ENCODE results near the gene ATG10.
"Not testable (repeated sequence)": the region's sequence is repeated elsewhere in the genome, so short reads cannot be mapped to it uniquely, and the experiment has no call there.

Gene ATG10

GRCh38 chr5:82244854-82245635 is 273.2 kb downstream of the ATG10 start:
- DNase-seq: no peak

- DNase-seq: no peak
Measured at GRCh38 chr5:82246960-82247574, 275.2 kb downstream of the ATG10 start.

DNA sequence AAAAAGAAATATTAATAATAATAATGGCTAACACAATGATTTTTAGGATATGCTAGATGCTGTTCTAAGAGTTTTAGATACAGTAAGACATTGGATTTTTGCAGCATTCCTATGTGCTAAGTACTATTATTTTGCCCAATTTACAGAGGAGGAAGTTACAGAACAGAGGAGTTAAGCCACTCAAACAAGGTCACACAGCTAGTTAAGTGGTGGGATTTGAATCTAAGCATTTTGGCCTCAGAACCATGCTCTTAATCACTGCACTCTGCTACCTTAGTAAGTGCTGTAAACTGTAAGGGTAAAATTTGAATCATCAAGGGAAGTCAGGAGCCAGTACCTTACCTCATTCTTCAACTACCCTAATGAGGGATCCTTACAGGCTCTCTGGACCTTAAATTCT is 280.9 kb downstream of the ATG10 start:
- no peak for DNase-seq

DNA sequence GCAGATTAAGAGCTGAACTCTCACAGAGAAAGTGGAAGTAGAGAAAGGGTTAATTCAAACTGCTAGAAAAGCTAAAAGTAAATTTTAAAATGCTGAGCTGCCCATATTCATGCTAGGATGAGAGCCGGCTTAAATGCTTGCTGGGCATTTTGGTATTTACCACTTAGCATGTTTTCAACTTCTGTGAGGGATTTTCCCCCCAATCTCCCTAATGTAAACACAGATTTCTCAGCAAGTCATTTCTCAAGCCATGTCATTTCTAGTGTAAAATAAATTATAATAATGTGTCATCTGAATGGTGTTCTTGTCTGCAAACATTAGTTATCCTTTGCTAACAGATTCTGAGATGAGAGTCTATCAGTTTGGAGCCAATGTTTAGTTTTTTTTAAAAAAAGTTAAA is 284.0 kb downstream of the ATG10 start:
- DNase-seq: no peak

GRCh38 chr5:82257247-82257646 is 285.4 kb downstream of the ATG10 start:
- DNase-seq: no peak

DNA sequence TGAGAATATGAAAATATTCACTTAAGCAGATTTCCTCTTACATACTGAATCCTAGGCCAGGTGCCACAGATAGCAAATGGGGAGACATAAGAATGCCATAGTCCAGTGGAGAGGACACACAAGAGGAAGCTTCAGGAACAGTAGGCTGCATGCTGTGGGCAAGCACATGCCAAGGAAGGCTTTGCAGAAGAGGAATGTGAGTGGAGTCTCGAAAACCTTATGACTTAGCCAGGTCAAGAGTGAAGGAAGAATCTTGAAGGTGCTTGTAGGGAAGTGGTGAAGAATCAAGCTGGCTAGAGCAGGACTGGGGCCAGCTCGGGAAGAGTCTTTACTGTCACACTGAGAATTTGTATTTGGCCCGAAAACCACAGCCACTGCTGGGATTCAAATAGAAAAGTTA is 285.9 kb downstream of the ATG10 start:
- DNase-seq: no peak

DNA sequence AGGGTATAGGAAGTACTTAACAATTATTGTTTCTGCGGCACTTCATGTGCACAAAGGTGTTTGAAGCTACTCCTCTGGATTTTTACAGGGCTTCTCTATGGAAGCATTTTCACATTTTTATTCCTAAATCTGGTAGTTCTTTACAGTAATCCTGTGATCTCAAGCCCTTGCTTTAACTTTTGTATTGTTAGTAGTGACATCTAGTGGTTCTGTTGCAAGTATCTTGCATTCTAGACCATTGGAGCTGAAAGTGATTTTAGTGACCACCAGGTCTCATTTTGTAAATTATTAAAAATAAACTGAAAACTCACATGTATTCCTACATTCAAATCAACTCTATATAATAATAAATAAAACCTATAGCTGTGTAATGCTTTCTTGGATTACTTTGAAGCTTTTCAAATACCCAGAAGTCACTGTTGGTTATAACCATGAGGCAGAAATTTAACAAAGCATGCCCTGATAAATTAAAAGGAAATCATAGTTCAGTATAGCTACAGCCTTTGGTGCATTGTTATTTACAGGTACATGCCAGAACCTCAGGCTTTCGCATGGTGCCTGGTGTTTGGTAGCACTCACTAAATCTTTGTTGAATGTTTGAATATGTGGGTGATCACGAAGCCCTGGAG is 287.5 kb downstream of the ATG10 start:
- no peak for DNase-seq

GRCh38 chr5:82265047-82265446 is 293.2 kb downstream of the ATG10 start:
- DNase-seq: no peak

GRCh38 chr5:82267297-82267933 is 295.6 kb downstream of the ATG10 start:
- not testable (repeated sequence) for DNase-seq

- not testable (repeated sequence) for DNase-seq
Measured at GRCh38 chr5:82269363-82269762, 297.5 kb downstream of the ATG10 start.

DNA sequence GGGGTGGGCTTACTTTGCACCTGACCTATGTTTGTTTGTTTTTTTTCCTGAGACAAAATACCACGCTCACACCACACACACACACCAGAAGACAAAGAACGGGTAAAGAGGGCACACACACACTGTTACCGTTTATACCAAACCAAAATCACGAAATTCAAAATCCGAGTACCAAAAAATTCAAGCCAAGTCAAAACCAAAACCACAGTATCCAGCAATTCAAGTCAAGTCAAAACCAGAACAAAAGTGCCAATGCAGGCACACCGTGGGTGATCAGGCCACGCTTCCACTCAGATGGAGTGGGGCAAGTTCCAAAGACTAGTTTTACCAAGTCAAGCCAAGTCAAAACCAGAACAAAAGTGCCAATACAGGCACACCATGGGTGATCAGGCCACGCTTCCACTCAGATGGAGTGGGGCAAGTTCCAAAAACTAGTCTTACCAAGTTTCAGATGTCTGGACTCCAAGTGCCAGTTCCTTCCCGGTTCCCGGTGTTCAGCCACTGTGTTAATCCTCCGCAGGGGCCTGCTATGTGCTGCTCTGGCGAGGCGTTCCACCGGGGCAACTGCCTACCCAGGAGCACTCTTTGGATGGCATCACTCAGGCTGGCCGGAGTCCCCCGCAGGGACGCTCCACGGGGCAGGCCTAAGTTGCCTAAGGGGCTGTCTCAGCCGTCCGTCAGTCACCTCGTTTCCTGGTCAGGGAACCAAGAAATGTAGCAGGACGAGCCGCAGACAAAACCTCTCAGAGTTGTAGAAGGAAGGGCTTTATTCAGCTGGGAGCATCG is 300.9 kb downstream of the ATG10 start:
- peak; percentile 21 to 32 for DNase-seq

- not testable (repeated sequence) for DNase-seq
Measured at GRCh38 chr5:82273426-82273825, 301.6 kb downstream of the ATG10 start.

- peak; percentile 29 to 35 for DNase-seq
Measured at GRCh38 chr5:82274343-82275211, 302.8 kb downstream of the ATG10 start.

DNA sequence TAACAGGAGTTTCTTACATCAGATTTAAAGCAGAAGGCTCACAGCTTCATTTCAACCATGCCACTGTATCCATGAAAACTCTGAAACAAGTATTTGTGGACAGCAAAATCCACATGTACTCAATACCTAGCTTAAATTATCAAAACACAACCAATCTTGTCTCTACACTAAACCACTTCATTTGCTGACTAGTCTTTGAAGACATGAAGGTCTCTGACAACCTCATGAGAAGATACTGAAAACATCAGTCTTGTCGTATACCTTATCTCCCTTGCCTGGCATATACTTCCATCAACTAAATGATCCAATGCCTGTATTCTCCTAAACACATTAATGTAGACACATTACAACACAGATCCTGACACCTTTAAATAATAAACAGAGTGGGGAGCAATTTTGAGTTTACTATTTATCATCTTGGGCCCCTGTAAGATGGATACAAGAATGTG is 303.4 kb downstream of the ATG10 start:
- DNase-seq: no peak

DNA sequence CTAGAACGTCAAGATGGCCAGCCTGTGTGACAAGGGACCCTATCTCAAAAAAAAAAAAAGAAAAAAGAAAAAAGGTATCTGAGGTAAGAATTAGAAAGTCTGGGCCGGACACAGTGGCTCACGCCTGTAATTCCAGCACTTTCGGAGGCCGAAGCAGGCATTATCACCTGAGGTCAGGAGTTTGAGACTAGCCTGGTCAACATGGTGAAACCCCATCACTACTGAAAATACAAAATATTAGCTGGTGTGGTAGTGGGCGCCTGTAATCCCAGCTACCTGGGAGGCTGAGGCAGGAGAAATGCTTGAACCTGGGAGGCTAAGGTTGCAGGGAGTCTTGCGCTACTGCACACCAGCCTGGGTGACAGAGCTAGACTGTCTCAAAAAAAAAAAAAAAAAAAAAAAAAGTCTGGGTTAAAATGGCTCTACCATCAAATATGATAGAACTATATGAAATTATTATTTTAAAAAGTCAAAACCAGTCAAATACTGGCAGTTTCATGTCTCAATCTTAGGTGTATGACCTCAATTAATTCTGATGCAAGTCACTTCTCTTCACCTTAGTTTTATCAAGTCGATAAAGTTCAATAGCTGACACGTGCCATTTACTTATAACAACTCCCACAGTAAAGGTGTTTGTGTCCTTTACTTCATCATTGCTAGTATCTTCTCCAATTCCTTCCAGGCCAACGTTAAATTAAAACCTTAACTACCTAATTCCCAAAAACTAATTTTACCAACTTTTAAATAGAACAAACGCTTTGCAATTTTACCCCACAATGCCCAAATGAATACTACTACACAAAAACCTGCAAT is 305.2 kb downstream of the ATG10 start:
- DNase-seq: peak in 1 of 2 donors; percentile 18

- DNase-seq: peak; percentile 11 to 32
Measured at GRCh38 chr5:82277613-82277986, 305.8 kb downstream of the ATG10 start.

DNA sequence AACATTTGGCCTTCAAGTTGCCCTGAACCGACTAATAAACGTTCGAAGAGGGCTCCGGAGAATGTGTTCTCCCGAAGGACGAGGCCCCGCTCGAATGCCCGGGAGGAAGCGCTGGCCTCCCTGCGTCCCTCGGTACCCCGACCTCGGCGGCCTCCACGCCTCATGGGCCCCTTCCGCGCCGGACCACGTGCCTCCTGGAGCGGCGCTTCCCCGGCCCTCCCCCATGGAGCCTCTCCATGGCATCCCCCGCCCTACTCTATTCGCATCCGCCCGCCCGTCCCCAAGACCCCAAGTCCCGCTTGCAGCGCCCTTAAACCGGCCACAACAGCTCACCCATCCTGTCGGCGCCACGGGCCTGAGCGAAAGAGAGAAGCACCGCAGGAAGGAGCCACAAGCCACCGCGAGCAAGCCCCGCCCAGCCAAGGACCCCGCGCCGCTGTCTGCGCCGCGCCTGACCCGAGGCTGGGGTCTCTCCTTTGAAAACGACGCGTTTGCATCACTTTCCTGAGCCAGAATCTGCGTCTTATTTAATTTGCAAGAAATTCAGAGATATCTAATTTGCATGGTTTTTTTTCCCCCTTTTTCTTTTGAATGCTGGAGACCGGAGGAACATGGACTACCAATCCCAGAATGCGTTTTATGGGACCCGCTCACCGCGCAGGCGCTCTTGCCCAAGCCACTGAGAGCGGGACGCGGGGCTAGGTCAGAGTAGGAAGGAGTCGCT is 306.3 kb downstream of the ATG10 start, which contains the start of gene RPS23:
Gene RPS23, minus strand, starts transcription at position 368 of the 724 bp plus-strand sequence. Its CDS starts 31 bp downstream, at position 337.
- DNase-seq: peak; percentile 87 to 88

DNA sequence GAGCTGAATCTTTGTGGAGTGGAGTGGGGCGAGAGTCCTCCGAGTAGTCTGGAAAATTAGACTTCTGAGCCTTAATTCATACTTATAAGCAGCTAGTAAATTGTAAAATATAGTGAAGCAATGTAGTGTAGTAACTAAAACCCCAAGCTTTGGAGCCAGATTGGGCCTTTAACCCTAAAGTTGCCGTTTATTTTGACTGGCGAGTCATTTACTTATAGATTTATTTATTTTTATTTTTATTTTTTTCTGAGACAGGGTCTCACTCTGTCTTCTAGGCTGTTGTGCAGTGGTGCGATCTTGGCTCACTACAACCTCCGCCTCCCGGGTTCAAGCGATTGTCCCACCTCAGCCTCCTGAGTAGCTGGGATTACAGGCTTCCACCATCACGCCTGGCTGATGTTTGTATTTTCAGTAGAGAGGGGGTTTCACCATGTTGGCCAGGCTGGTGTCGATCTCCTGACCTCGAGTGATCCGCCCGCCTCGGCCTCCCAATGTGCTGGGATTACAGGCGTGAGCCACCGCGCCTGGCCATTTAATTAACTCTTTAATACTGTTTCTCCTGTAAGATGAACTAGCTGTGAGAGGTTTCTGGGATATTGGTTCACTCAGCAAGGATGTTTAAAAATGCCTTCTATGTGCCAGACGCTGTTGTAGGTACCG is 307.0 kb downstream of the ATG10 start:
- no peak for DNase-seq

DNA sequence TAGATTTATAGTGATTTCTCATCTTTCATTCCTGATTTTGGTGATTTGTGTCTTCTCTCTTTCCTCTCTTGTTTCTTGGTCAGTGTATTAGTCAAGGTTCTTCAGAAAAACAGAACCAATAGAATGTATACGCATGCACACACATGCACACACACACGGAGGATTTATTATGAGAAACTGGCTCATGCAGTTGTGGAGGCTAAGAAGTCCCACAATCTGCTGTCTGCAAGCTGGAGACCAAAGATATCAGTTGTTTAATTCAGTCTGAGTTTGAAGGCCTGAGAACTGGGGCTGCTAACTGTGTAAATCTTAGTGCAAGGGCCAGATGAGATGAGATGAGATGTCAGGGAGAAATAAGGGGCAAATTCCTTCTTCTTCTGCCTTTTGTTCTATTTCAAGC is 312.1 kb downstream of the ATG10 start:
- no peak for DNase-seq

Data from stimulated activated CD4-positive, alpha-beta T cell treated with anti-CD3 and anti-CD28 coated beads, Interleukin-2, amount 100 ng/mL, for 24 hours (primary cell).